Activated T-helper 1 cell treated with Interleukin-2 at 50 U/mL for 16 hours (primary cell): Measurements from ENCODE around the gene ESCO1.
"Not testable (repeated sequence)": the region's sequence is repeated elsewhere in the genome, so short reads cannot be mapped to it uniquely, and the experiment has no call there.

Experiments used
- DNase-seq: peaks from one replicate; pipeline ENCODE4 v3.0.0-alpha.2; 2020; ENCODE audit warnings: low read depth

ESCO1 gene

GRCh38 chr18:21600526-21601410 lies at the start of gene ESCO1:
Gene ESCO1, minus strand, starts transcription at chr18:21600704. Its CDS starts 25,861 bp downstream, at chr18:21574843.
- peak; percentile 91 for DNase-seq

GRCh38 chr18:21640375-21640774 lies 39.9 kb upstream of the ESCO1 start:
- DNase-seq = not testable (repeated sequence)

- DNase-seq = no peak
Measured at GRCh38 chr18:21638822-21639221, 38.3 kb upstream of the ESCO1 start.

GRCh38 chr18:21636769-21637168 lies 36.3 kb upstream of the ESCO1 start:
- DNase-seq = no peak

- DNase-seq = no peak
Measured at GRCh38 chr18:21634588-21635199, 34.2 kb upstream of the ESCO1 start.

GRCh38 chr18:21632393-21632792 lies 31.9 kb upstream of the ESCO1 start:
- no peak for DNase-seq

- DNase-seq = no peak
Measured at GRCh38 chr18:21629089-21629832, 28.8 kb upstream of the ESCO1 start.

- not testable (repeated sequence) for DNase-seq
Measured at GRCh38 chr18:21621640-21622039, 21.1 kb upstream of the ESCO1 start.

GRCh38 chr18:21612125-21613039 lies 11.9 kb upstream of the ESCO1 start, which contains the start of gene SNRPD1:
Gene SNRPD1, plus strand, starts transcription at chr18:21612314. Its CDS starts 116 bp downstream, at chr18:21612430.
- peak; percentile 86 for DNase-seq

GRCh38 chr18:21611401-21612124 lies 11.1 kb upstream of the ESCO1 start:
- DNase-seq = not testable (repeated sequence)

GRCh38 chr18:21605213-21605612 lies 4.7 kb upstream of the ESCO1 start:
- no peak for DNase-seq

- no peak for DNase-seq
Measured at GRCh38 chr18:21604671-21605070, 4.2 kb upstream of the ESCO1 start.

GRCh38 chr18:21602299-21602587 lies 1.7 kb upstream of the ESCO1 start:
- DNase-seq = no peak

- DNase-seq = no peak
Measured at GRCh38 chr18:21599585-21600525, 649 bp downstream of the ESCO1 start.

GRCh38 chr18:21598726-21599584 lies 1.5 kb downstream of the ESCO1 start:
- DNase-seq = no peak

GRCh38 chr18:21597620-21598019 lies 2.9 kb downstream of the ESCO1 start:
- DNase-seq = no peak

GRCh38 chr18:21593540-21594257 lies 6.8 kb downstream of the ESCO1 start:
- no peak for DNase-seq

- not testable (repeated sequence) for DNase-seq
Measured at GRCh38 chr18:21592361-21592760, 8.1 kb downstream of the ESCO1 start.
